GM12878 (cell line): ENCODE measurements around the gene RPL22.
A peak's percentile ranks its signal among the peaks of the same experiment; 100 is the strongest.

Experiments
- ATF2 ChIP-seq: IDR thresholded peaks from 2 replicates; pipeline ENCODE4 v1.6.1; 2012; ENCODE audit warnings: low read length, inconsistent platforms
- BCL11A ChIP-seq: IDR thresholded peaks from 2 replicates; pipeline ENCODE4 v1.6.1; 2011; ENCODE audit warnings: low read depth, low read length
- CEBPB ChIP-seq, 2 experiments: fragments of 150-350 bp in 1 of 2; IDR thresholded peaks; 2 replicates each; pipeline ENCODE4 v1.6.1; 2012 to 2014; ENCODE audit warnings: low read depth in 2 of 2, low read length in 2 of 2, borderline replicate concordance in 1 of 2, inconsistent platforms in 1 of 2
- CHD4 ChIP-seq: fragments of 200-600 bp; sonication (generic); IDR thresholded peaks from 2 replicates; pipeline ENCODE4 v1.6.1; 2016; ENCODE audit warnings: mild to moderate bottlenecking
- CREB1 ChIP-seq: IDR thresholded peaks from 2 replicates; pipeline ENCODE4 v1.6.1; 2012; ENCODE audit warnings: low read depth, mild to moderate bottlenecking, inconsistent platforms
- EZH2 ChIP-seq: IDR thresholded peaks from 2 replicates; pipeline ENCODE4 v1.6.1; 2012; ENCODE audit warnings: low read depth, mild to moderate bottlenecking, control low read depth, inconsistent platforms, low read length, borderline replicate concordance; ENCODE audit not compliant: control insufficient read depth
- HDGF ChIP-seq: fragments of 450-650 bp; IDR thresholded peaks from 2 replicates; pipeline ENCODE4 v1.6.1; 2016; ENCODE audit warnings: antibody characterized with exemption
- NFIC ChIP-seq: IDR thresholded peaks from 2 replicates; pipeline ENCODE4 v1.6.1; 2012; ENCODE audit warnings: low read depth, mild to moderate bottlenecking, inconsistent platforms, low read length, moderate library complexity
- POLR2A ChIP-seq: IDR thresholded peaks from 2 replicates; pipeline ENCODE4 v1.6.1; 2011; ENCODE audit warnings: low read depth, mild to moderate bottlenecking, low read length
- RELB ChIP-seq: fragments of 450-650 bp; IDR thresholded peaks from 2 replicates; pipeline ENCODE4 v1.6.1; 2017; ENCODE audit warnings: low read depth, mild to moderate bottlenecking, moderate library complexity
- ZNF274 ChIP-seq: IDR thresholded peaks from one replicate; pipeline ENCODE4 v1.8.0; 2011; ENCODE audit not compliant: insufficient read length, insufficient read depth
- TF ChIP-seq, protein P1 (sequence below): fragments of 450-650 bp; IDR thresholded peaks from 2 replicates; pipeline ENCODE4 v1.6.1; 2016; ENCODE audit warnings: mild to moderate bottlenecking, moderate library complexity, borderline replicate concordance
- TF ChIP-seq, protein P2 (sequence below): fragments of 450-650 bp; IDR thresholded peaks from 2 replicates; pipeline ENCODE4 v1.6.1; 2014; ENCODE audit warnings: mild to moderate bottlenecking
- TF ChIP-seq, protein P3 (sequence below), 3 experiments: IDR thresholded peaks in 2 of 3; conservative IDR thresholded peaks in 1 of 3; 2 replicates each; pipeline ENCODE4 v1.5.1; 2011; ENCODE audit warnings: low read depth in 3 of 3, low read length in 3 of 3, mild to moderate bottlenecking in 3 of 3, control low read depth in 2 of 3, moderate library complexity in 2 of 3, inconsistent platforms in 1 of 3, mixed read lengths in 1 of 3; ENCODE audit not compliant: control insufficient read depth in 2 of 3, insufficient read depth in 1 of 3; ENCODE audit errors: extremely low read depth in 1 of 3

DNA sequence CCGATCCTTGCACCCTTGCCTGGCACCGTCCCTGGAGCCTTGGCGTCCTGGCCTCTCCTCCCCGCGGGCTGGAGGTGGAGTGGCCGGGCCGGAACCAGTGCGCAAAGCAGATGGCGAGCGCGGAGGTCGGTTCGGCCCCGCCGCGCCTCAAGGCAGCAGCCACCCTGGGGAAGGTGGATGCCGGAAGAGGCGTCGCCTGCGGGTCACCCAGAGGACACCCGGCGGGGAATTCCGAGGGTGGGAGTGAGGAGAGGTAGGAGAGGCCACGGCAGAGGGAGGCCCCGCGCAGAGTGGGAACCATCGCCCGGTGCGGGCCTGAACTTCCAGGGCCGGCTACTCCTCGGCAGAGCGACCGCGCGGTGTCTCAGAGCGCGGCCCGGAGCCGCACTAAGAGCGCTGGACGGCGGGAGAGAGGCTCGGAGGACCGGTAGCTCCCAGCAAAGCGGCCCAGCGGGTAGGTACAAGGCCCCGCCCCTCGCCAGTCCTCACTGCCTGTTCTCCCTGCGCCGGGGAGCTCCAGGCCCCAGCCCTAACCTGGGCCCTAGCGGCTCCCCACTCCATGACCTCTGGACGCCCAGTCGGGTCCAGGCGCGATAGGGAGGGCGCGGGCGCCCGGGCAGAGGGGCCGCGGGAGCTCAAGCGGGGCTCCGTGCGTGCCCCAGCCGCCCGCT, 6.6 kb upstream of the RPL22 start, which contains the start of gene RNF207:
- TF ChIP-seq HDGF (no peak), ZNF274 (no peak), RELB (peak; percentile 89), BCL11A (no peak), EZH2 (no peak), POLR2A (peak; percentile 92), NFIC (no peak), CEBPB (IDR thresholded peaks at IDR 0.05; ENCODE audit: borderline replicate concordance in 1 of 2, low read depth in 2 of 2, low read length in 2 of 2) (no peak), CREB1 (no peak), ATF2 (no peak), CHD4 (no peak)
- TF ChIP-seq, protein P1, sequence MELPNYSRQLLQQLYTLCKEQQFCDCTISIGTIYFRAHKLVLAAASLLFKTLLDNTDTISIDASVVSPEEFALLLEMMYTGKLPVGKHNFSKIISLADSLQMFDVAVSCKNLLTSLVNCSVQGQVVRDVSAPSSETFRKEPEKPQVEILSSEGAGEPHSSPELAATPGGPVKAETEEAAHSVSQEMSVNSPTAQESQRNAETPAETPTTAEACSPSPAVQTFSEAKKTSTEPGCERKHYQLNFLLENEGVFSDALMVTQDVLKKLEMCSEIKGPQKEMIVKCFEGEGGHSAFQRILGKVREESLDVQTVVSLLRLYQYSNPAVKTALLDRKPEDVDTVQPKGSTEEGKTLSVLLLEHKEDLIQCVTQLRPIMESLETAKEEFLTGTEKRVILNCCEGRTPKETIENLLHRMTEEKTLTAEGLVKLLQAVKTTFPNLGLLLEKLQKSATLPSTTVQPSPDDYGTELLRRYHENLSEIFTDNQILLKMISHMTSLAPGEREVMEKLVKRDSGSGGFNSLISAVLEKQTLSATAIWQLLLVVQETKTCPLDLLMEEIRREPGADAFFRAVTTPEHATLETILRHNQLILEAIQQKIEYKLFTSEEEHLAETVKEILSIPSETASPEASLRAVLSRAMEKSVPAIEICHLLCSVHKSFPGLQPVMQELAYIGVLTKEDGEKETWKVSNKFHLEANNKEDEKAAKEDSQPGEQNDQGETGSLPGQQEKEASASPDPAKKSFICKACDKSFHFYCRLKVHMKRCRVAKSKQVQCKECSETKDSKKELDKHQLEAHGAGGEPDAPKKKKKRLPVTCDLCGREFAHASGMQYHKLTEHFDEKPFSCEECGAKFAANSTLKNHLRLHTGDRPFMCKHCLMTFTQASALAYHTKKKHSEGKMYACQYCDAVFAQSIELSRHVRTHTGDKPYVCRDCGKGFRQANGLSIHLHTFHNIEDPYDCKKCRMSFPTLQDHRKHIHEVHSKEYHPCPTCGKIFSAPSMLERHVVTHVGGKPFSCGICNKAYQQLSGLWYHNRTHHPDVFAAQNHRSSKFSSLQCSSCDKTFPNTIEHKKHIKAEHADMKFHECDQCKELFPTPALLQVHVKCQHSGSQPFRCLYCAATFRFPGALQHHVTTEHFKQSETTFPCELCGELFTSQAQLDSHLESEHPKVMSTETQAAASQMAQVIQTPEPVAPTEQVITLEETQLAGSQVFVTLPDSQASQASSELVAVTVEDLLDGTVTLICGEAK = peak; percentile 58; the same call in 1 of the 2 replicates
- TF ChIP-seq, protein P2, sequence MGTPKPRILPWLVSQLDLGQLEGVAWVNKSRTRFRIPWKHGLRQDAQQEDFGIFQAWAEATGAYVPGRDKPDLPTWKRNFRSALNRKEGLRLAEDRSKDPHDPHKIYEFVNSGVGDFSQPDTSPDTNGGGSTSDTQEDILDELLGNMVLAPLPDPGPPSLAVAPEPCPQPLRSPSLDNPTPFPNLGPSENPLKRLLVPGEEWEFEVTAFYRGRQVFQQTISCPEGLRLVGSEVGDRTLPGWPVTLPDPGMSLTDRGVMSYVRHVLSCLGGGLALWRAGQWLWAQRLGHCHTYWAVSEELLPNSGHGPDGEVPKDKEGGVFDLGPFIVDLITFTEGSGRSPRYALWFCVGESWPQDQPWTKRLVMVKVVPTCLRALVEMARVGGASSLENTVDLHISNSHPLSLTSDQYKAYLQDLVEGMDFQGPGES = 0 out of 2 replicates have a peak, but pooled peaks have one; percentile 4
- TF ChIP-seq, protein P3, sequence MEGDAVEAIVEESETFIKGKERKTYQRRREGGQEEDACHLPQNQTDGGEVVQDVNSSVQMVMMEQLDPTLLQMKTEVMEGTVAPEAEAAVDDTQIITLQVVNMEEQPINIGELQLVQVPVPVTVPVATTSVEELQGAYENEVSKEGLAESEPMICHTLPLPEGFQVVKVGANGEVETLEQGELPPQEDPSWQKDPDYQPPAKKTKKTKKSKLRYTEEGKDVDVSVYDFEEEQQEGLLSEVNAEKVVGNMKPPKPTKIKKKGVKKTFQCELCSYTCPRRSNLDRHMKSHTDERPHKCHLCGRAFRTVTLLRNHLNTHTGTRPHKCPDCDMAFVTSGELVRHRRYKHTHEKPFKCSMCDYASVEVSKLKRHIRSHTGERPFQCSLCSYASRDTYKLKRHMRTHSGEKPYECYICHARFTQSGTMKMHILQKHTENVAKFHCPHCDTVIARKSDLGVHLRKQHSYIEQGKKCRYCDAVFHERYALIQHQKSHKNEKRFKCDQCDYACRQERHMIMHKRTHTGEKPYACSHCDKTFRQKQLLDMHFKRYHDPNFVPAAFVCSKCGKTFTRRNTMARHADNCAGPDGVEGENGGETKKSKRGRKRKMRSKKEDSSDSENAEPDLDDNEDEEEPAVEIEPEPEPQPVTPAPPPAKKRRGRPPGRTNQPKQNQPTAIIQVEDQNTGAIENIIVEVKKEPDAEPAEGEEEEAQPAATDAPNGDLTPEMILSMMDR (IDR thresholded peaks at IDR 0.05 in 2 of 3, conservative IDR thresholded peaks at IDR 0.05 in 1 of 3; ENCODE audit: control insufficient read depth in 2 of 3, extremely low read depth in 1 of 3, insufficient read depth in 1 of 3, low read depth in 3 of 3, low read length in 3 of 3) = no peak
